ENCODE measurements around the gene FRY.

GRCh38 chr13:32039528-32039927, 8.0 kb downstream of the FRY start:
- TF ChIP-seq POLR2A (IDR thresholded peaks at IDR 0.05; ENCODE audit: low read depth, low read length): no peak
- TF ChIP-seq POLR2AphosphoS5 (IDR thresholded peaks at IDR 0.05; ENCODE audit: low read depth, low read length): no peak
- TF ChIP-seq TAF1 (IDR thresholded peaks at IDR 0.05; ENCODE audit: low read depth, low read length): no peak

Measured in GM12891 (cell line).